Osteocyte (in vitro differentiated cells): ENCODE results near the gene GRID1. TPM values are rescaled to one million over a fixed set of nuclear protein-coding genes. Genes with fewer than 3 reads are reported as not detected.
"Not testable (repeated sequence)": the region's sequence is repeated elsewhere in the genome, so short reads cannot be mapped to it uniquely, and the experiment has no call there.

Experiments
- DNase-seq: peaks from one replicate; pipeline ENCODE4 v3.0.0; 2021; ENCODE audit warnings: mixed read lengths; ENCODE audit not compliant: unreplicated experiment; ENCODE audit errors: extremely low spot score
- H3K27ac Mint-ChIP-seq: one replicate; pipeline ENCODE4 v1.8.0; 2021; ENCODE audit warnings: mild to moderate bottlenecking, mixed read lengths; ENCODE audit not compliant: unreplicated experiment
- H3K27me3 Mint-ChIP-seq: one replicate; pipeline ENCODE4 v1.8.0; 2021; ENCODE audit warnings: mixed read lengths; ENCODE audit not compliant: unreplicated experiment
- H3K36me3 Mint-ChIP-seq: one replicate; pipeline ENCODE4 v1.8.0; 2021; ENCODE audit warnings: mixed read lengths; ENCODE audit not compliant: unreplicated experiment
- H3K4me1 Mint-ChIP-seq: one replicate; pipeline ENCODE4 v1.8.0; 2021; ENCODE audit warnings: mixed read lengths; ENCODE audit not compliant: unreplicated experiment
- H3K4me3 Mint-ChIP-seq: one replicate; pipeline ENCODE4 v1.8.0; 2021; ENCODE audit warnings: mild to moderate bottlenecking, moderate library complexity, mixed read lengths; ENCODE audit not compliant: unreplicated experiment
- H3K9me3 Mint-ChIP-seq: one replicate; pipeline ENCODE4 v1.8.0; 2021; ENCODE audit warnings: mixed read lengths; ENCODE audit not compliant: unreplicated experiment
- total RNA-seq: library from RNA; stranded (reverse); gene quantifications from 2 replicates; pipeline ENCODE4 v1.2.1, GENCODE V29; 2021
- TF ChIP-seq, protein P1 (sequence below): fragments of 200-600 bp; sonication (generic); IDR thresholded peaks from 2 replicates; pipeline ENCODE4 v1.5.0; 2021; ENCODE audit warnings: antibody characterized with exemption, mild to moderate bottlenecking, moderate library complexity

GRID1 gene
- total RNA-seq, 1 donor from 2014 or later, result 0.11 TPM

DNA sequence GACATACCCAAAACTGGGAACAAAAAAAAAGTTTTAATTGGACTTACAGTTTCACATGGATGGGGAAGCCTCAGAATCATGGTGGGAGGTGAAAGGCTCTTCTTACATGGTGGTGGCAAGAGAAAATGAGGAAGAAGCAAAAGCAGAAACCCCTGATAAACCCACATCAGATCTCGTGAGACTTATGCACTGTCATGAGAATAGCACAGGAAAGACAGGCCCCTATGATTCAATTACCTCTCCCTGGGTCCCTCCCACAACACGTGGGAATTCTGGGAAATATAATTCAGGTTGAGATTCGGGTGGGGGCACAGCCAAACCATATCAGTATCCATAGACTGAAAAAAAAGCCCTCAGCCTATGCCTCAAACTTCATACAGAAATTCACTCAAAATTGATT, 647.2 kb downstream of the GRID1 start:
- Mint-ChIP-seq H3K9me3 (peaks cover 13% of the 10 kb centered on the region), H3K4me3 (no peak overlapping the region), H3K27me3 (no peaks in the 10 kb centered on the region), H3K4me1 (no peaks in the 10 kb centered on the region), H3K36me3 (no peaks in the 10 kb centered on the region), H3K27ac (no peak overlapping the region)
- DNase-seq, result no peak
- TF ChIP-seq, protein P1, sequence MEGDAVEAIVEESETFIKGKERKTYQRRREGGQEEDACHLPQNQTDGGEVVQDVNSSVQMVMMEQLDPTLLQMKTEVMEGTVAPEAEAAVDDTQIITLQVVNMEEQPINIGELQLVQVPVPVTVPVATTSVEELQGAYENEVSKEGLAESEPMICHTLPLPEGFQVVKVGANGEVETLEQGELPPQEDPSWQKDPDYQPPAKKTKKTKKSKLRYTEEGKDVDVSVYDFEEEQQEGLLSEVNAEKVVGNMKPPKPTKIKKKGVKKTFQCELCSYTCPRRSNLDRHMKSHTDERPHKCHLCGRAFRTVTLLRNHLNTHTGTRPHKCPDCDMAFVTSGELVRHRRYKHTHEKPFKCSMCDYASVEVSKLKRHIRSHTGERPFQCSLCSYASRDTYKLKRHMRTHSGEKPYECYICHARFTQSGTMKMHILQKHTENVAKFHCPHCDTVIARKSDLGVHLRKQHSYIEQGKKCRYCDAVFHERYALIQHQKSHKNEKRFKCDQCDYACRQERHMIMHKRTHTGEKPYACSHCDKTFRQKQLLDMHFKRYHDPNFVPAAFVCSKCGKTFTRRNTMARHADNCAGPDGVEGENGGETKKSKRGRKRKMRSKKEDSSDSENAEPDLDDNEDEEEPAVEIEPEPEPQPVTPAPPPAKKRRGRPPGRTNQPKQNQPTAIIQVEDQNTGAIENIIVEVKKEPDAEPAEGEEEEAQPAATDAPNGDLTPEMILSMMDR, result no peak

DNA sequence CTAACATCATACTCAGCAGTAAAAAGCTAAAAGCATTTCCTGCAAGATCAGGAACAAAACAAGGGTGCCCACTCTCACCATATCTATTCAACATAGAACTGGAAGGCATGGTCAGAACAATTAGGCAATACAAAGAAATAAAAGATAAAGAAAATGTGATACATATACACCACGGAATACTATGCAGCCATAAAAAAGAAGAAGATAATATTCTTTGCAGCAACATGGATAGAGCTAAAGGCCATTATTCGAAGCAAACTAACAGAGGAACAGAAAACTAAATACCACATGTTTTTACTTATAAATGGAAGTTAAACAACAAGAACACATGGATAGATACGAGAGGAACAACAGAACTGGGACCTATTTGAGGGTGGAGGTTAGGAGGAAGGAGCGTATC, 652.7 kb downstream of the GRID1 start:
- Mint-ChIP-seq H3K4me1 (no peaks in the 10 kb centered on the region), H3K27me3 (no peaks in the 10 kb centered on the region), H3K9me3 (peaks cover 29% of the 10 kb centered on the region), H3K4me3 (no peak overlapping the region), H3K27ac (no peak overlapping the region), H3K36me3 (no peaks in the 10 kb centered on the region)
- no peak for DNase-seq
- TF ChIP-seq, protein P1, result no peak

DNA sequence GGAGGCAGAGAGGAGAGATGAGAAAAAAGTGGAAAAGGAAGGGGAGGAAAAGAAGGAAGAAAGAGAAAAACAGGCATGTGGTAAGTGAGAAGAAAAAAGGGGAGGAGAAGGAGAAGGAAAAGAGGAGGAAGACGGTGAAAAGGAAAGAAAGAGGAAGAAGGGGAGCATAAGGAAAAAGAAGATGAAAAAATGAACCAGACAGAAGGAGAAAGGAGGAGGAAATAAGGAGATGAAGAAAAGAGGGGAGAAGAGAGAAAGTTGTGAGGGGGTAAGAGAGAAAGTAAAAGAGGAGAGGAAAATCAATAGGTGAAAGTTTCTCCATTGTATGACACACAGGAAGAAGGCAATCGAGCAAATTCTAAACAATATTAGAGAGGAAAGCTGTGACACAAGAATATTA, 663.8 kb downstream of the GRID1 start:
- Mint-ChIP-seq H3K4me3 (no peak overlapping the region), H3K9me3 (peaks cover 6% of the 10 kb centered on the region), H3K4me1 (no peaks in the 10 kb centered on the region), H3K36me3 (no peaks in the 10 kb centered on the region), H3K27ac (no peak overlapping the region), H3K27me3 (no peaks in the 10 kb centered on the region)
- TF ChIP-seq, protein P1, result no peak
- no peak for DNase-seq

DNA sequence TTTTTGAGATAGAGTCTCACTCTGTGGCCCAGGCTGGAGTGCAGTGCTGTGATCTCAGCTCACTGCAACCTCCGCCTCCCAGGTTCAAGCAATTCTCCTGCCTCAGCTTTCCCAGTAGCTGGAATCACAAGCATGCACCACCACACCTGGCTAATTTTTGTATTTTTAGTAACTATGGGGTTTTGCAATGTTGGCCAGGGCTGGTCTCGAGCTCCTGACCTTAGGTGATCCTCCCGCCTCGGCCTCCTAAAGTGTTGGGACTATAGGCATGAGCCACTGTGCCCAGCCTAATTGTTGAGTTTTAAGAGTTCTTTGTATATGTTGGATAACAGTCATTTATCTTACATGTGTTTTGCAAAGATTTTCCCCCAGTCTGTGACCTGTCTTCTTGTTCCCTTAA, 667.5 kb downstream of the GRID1 start:
- not testable (repeated sequence) for DNase-seq, H3K27ac Mint-ChIP-seq, H3K36me3 Mint-ChIP-seq, H3K4me3 Mint-ChIP-seq, H3K9me3 Mint-ChIP-seq, H3K27me3 Mint-ChIP-seq, H3K4me1 Mint-ChIP-seq

DNA sequence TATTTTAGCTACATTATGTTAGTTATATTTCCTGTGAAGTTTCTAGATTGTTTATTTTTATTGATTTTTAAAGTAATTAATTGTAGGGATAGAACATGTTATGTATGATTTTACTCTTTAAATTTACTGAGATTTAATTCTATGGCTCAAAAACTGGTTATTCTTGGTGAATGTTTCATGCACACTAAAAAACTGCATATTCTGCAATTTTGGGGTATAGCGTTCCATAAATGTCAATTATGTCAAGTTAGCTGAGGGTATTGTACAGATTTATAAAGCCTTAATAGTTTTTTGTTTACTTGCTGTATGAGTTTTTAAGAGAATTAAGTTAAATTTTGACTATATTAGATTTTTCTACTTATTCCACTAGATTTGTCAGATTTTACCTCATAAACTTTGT, 669.7 kb downstream of the GRID1 start:
- H3K9me3 Mint-ChIP-seq, result no peaks in the 10 kb centered on the region
- no peak for DNase-seq
- no peaks in the 10 kb centered on the region for H3K27me3 Mint-ChIP-seq
- H3K4me3 Mint-ChIP-seq, result no peak overlapping the region
- H3K27ac Mint-ChIP-seq, result no peak overlapping the region
- no peaks in the 10 kb centered on the region for H3K36me3 Mint-ChIP-seq
- H3K4me1 Mint-ChIP-seq, result no peaks in the 10 kb centered on the region
- TF ChIP-seq, protein P1, result no peak

DNA sequence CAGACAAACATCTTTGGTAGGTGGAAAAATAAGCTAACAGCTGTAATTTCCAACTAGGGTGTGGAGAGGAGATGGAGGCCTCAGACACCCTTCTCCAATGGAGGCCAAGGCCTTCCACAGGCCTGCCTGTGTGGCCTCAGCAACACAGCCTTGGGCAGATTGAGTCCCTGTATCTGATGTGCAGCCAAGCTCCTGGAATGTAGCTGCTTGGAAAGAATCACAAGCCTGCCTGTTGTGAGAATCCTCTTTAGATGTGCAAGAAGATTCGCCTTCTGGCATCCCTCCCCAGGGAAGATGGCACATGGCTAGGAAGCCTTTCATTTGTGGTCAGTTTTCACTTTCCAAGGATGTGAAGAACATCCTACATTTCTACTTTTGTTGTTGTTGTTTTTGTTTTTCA, 684.0 kb downstream of the GRID1 start:
- Mint-ChIP-seq H3K36me3 (no peaks in the 10 kb centered on the region), H3K4me3 (no peak overlapping the region), H3K27me3 (peaks cover 4% of the 10 kb centered on the region), H3K27ac (no peak overlapping the region), H3K4me1 (no peaks in the 10 kb centered on the region), H3K9me3 (peaks cover 7% of the 10 kb centered on the region)
- TF ChIP-seq, protein P1, result no peak
- no peak for DNase-seq
